HEK293T (cell line): ENCODE measurements around the gene RAPGEF4.

ENCODE experiments used
- BHLHE40 ChIP-seq: fragments of 450-650 bp; IDR thresholded peaks from 2 replicates; pipeline ENCODE4 v1.6.1; 2016; ENCODE audit warnings: mild to moderate bottlenecking, moderate library complexity, borderline replicate concordance
- FOXA1 ChIP-seq: fragments of 450-650 bp; IDR thresholded peaks from 2 replicates; pipeline ENCODE4 v1.6.1; 2016; ENCODE audit warnings: mild to moderate bottlenecking
- HDGF ChIP-seq: fragments of 450-650 bp; IDR thresholded peaks from 2 replicates; pipeline ENCODE4 v1.6.1; 2017; ENCODE audit warnings: antibody characterized with exemption, borderline replicate concordance
- LEF1 ChIP-seq: fragments of 450-650 bp; IDR thresholded peaks from 2 replicates; pipeline ENCODE4 v1.6.1; 2017; ENCODE audit warnings: mild to moderate bottlenecking, borderline replicate concordance
- SP1 ChIP-seq: fragments of 450-650 bp; IDR thresholded peaks from 2 replicates; pipeline ENCODE4 v1.6.1; 2017
- SUZ12 ChIP-seq: fragments of 450-650 bp; IDR thresholded peaks from 2 replicates; pipeline ENCODE4 v1.6.1; 2016; ENCODE audit warnings: mild to moderate bottlenecking
- TARDBP ChIP-seq: fragments of 450-650 bp; IDR thresholded peaks from 2 replicates; pipeline ENCODE4 v1.6.1; 2016
- ZNF384 ChIP-seq: fragments of 450-650 bp; IDR thresholded peaks from 2 replicates; pipeline ENCODE4 v1.6.1; 2016
- TF ChIP-seq, protein P1 (sequence below): fragments of 450-650 bp; IDR thresholded peaks from 2 replicates; pipeline ENCODE4 v1.6.1; 2016

DNA sequence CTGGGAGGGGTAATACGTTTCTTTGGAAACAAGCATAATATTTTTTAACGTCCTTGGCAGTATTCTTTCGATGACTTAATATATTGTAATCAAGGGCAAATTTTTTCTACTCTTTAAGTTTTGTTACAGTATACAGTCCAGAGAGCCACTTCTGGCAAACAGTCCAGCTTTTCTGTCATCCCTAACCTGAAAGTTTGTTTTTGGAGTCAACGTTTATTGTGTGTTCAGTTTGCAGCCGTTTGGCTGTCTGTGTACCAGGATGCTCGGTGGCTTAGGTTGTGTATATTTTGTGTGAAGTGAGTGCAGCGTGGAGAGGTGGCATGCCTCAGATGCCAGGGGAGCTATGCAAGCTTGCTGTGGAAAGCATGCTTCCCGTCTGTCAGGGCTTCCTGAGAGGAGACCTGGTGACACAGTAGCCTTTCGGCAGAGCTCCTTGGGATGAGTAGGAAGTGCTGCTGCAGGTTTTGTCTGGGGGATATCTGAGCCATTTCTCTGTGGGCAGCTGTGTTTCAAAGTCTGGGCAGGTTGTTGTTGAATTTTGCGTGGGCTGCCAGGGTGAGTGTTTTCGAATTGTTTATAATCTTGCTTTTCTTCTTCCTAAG, 354.7 kb downstream of the RAPGEF4 start:
- TF ChIP-seq BHLHE40 = no peak
- TF ChIP-seq HDGF = no peak
- no peak for TF ChIP-seq TARDBP
- no peak for TF ChIP-seq LEF1
- TF ChIP-seq, protein P1, sequence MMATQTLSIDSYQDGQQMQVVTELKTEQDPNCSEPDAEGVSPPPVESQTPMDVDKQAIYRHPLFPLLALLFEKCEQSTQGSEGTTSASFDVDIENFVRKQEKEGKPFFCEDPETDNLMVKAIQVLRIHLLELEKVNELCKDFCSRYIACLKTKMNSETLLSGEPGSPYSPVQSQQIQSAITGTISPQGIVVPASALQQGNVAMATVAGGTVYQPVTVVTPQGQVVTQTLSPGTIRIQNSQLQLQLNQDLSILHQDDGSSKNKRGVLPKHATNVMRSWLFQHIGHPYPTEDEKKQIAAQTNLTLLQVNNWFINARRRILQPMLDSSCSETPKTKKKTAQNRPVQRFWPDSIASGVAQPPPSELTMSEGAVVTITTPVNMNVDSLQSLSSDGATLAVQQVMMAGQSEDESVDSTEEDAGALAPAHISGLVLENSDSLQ = no peak
- no peak for TF ChIP-seq ZNF384
- TF ChIP-seq FOXA1 = no peak
- no peak for TF ChIP-seq SUZ12
- no peak for TF ChIP-seq SP1
